Measurements from ENCODE around the gene AGAP6.
"Not testable (repeated sequence)": the region's sequence is repeated elsewhere in the genome, so short reads cannot be mapped to it uniquely, and the experiment has no call there.

DNA sequence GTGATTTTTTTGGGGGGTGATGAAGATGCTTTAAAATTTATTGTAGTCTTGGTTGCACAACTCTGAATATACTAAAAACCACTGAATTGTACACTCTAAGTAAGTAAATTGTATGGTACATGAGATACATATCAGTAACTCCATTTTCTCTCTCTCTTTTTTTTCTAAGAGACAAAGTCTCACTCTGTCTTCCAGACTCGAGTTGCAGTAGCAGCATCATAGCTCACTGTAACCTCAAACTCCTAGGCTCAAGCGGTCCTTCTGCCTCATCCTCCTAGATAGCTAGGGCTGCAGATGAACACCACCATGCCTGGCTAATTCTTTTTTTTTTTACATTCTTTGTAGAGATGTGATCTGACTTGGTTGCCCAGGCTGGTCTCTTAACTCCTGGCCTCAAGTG, 39.5 kb upstream of the AGAP6 start:
- TF ChIP-seq CTCF, POLR2A (IDR thresholded peaks at IDR 0.05): not testable (repeated sequence)

All from testis (tissue), 2 donors.